Measurements from ENCODE around the gene KLHL18.
A peak's percentile ranks its signal among the peaks of the same experiment; 100 is the strongest.
"Not testable (repeated sequence)": the region's sequence is repeated elsewhere in the genome, so short reads cannot be mapped to it uniquely, and the experiment has no call there.

The KLHL18 gene

GRCh38 chr3:47282424-47283192 is at the start of gene KLHL18, which contains the start of gene KIF9:
Gene KLHL18, plus strand, starts transcription at chr3:47282944. Its CDS starts 22 bp downstream, at chr3:47282966.
Gene KIF9, minus strand, starts transcription at chr3:47282799. Its CDS starts 5,425 bp downstream, at chr3:47277374.
- H3K9ac ChIP-seq (ENCODE audit: low read length), result peak within 1 kb of the TSS; percentile 90
- peaks cover 3% of the 10 kb centered on the region for H3K36me3 ChIP-seq (ENCODE audit: control insufficient read depth, insufficient read depth, low read length)
- H3K4me3 ChIP-seq (ENCODE audit: low read length), result peak within 1 kb of the TSS; percentile 89
- peaks cover 13% of the 10 kb centered on the region for H3K4me1 ChIP-seq (ENCODE audit: control insufficient read depth, insufficient read depth, low read length)
- H3K9me3 ChIP-seq (ENCODE audit: control insufficient read depth, low read length), result no peaks in the 10 kb centered on the region
- H3K27me3 ChIP-seq (ENCODE audit: control insufficient read depth, insufficient read depth, low read length), result no peaks in the 10 kb centered on the region

- H3K9ac ChIP-seq (ENCODE audit: low read length), result no peak overlapping the region
- H3K9me3 ChIP-seq (ENCODE audit: control insufficient read depth, low read length), result no peaks in the 10 kb centered on the region
- no peaks in the 10 kb centered on the region for H3K27me3 ChIP-seq (ENCODE audit: control insufficient read depth, insufficient read depth, low read length)
- no peak overlapping the region for H3K4me3 ChIP-seq (ENCODE audit: low read length)
- H3K36me3 ChIP-seq (ENCODE audit: control insufficient read depth, insufficient read depth, low read length), result no peaks in the 10 kb centered on the region
- no peaks in the 10 kb centered on the region for H3K4me1 ChIP-seq (ENCODE audit: control insufficient read depth, insufficient read depth, low read length)
Measured at GRCh38 chr3:47238017-47238416, 44.7 kb upstream of the KLHL18 start.

DNA sequence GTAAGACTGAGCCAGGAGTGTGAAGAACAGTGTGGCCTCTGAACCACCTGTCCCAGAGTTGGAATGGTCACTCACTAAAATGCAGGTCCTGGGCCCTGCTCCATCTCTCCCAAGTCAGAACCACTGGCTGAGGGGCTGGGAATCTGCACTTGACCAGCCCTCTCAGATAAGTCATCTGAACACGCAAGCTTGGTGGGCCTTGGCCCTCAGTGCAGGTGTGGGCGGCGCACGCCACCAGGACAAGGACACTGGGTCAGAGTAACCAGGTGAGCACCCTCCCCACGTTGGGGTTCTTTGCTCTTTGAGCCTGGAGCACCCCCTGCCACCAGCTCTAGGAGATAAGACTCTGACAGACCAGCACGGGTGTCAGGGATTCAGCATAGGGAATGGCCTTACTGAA is 42.8 kb upstream of the KLHL18 start:
- Histone ChIP-seq H3K9me3 (ENCODE audit: control insufficient read depth, low read length) (no peaks in the 10 kb centered on the region), H3K9ac (ENCODE audit: low read length) (no peak overlapping the region), H3K4me1 (ENCODE audit: control insufficient read depth, insufficient read depth, low read length) (no peaks in the 10 kb centered on the region)

GRCh38 chr3:47243419-47244147 is 39.2 kb upstream of the KLHL18 start:
- Histone ChIP-seq H3K4me3 (ENCODE audit: low read length) (no peak overlapping the region), H3K36me3 (ENCODE audit: control insufficient read depth, insufficient read depth, low read length) (no peaks in the 10 kb centered on the region), H3K27me3 (ENCODE audit: control insufficient read depth, insufficient read depth, low read length) (no peaks in the 10 kb centered on the region), H3K4me1 (ENCODE audit: control insufficient read depth, insufficient read depth, low read length) (no peaks in the 10 kb centered on the region), H3K9ac (ENCODE audit: low read length) (no peak overlapping the region), H3K9me3 (ENCODE audit: control insufficient read depth, low read length) (no peaks in the 10 kb centered on the region)

More for the DNA sequence above, 42.8 kb upstream of the KLHL18 start:
- no peaks in the 10 kb centered on the region for H3K27me3 ChIP-seq (ENCODE audit: control insufficient read depth, insufficient read depth, low read length)
- H3K4me3 ChIP-seq (ENCODE audit: low read length), result no peak overlapping the region
- no peaks in the 10 kb centered on the region for H3K36me3 ChIP-seq (ENCODE audit: control insufficient read depth, insufficient read depth, low read length)

GRCh38 chr3:47244531-47245100 is 38.1 kb upstream of the KLHL18 start:
- H3K9ac ChIP-seq (ENCODE audit: low read length), result no peak overlapping the region
- H3K27me3 ChIP-seq (ENCODE audit: control insufficient read depth, insufficient read depth, low read length), result no peaks in the 10 kb centered on the region
- H3K4me3 ChIP-seq (ENCODE audit: low read length), result no peak overlapping the region
- H3K9me3 ChIP-seq (ENCODE audit: control insufficient read depth, low read length), result no peaks in the 10 kb centered on the region
- no peaks in the 10 kb centered on the region for H3K36me3 ChIP-seq (ENCODE audit: control insufficient read depth, insufficient read depth, low read length)
- no peaks in the 10 kb centered on the region for H3K4me1 ChIP-seq (ENCODE audit: control insufficient read depth, insufficient read depth, low read length)

DNA sequence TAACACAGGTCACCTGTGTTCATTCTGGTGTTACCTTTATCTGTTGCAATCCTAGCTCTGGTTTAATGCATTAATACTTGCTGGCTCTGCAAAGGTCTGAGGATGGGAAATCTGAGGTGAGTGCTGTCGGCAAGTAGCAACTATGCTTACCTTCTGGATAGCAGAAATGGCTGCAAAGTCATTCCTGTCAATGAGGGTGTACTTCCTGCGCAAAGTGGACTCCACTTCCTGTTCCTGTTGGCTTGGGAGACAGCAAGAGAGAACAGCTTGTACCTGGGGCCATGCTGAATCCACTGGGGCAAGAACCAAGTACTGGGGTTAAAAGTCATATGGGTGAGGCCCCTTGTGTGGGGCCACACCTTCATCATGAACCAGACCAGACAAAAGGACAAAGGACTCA is 37.5 kb upstream of the KLHL18 start:
- H3K36me3 ChIP-seq (ENCODE audit: control insufficient read depth, insufficient read depth, low read length), result no peaks in the 10 kb centered on the region
- no peaks in the 10 kb centered on the region for H3K9me3 ChIP-seq (ENCODE audit: control insufficient read depth, low read length)
- H3K4me3 ChIP-seq (ENCODE audit: low read length), result no peak overlapping the region
- H3K27me3 ChIP-seq (ENCODE audit: control insufficient read depth, insufficient read depth, low read length), result no peaks in the 10 kb centered on the region
- H3K9ac ChIP-seq (ENCODE audit: low read length), result no peak overlapping the region
- no peaks in the 10 kb centered on the region for H3K4me1 ChIP-seq (ENCODE audit: control insufficient read depth, insufficient read depth, low read length)

GRCh38 chr3:47247131-47248064 is 35.3 kb upstream of the KLHL18 start:
- no peaks in the 10 kb centered on the region for H3K4me1 ChIP-seq (ENCODE audit: control insufficient read depth, insufficient read depth, low read length)
- no peaks in the 10 kb centered on the region for H3K9me3 ChIP-seq (ENCODE audit: control insufficient read depth, low read length)
- H3K27me3 ChIP-seq (ENCODE audit: control insufficient read depth, insufficient read depth, low read length), result no peaks in the 10 kb centered on the region
- H3K4me3 ChIP-seq (ENCODE audit: low read length), result no peak overlapping the region
- H3K9ac ChIP-seq (ENCODE audit: low read length), result no peak overlapping the region
- H3K36me3 ChIP-seq (ENCODE audit: control insufficient read depth, insufficient read depth, low read length), result no peaks in the 10 kb centered on the region

DNA sequence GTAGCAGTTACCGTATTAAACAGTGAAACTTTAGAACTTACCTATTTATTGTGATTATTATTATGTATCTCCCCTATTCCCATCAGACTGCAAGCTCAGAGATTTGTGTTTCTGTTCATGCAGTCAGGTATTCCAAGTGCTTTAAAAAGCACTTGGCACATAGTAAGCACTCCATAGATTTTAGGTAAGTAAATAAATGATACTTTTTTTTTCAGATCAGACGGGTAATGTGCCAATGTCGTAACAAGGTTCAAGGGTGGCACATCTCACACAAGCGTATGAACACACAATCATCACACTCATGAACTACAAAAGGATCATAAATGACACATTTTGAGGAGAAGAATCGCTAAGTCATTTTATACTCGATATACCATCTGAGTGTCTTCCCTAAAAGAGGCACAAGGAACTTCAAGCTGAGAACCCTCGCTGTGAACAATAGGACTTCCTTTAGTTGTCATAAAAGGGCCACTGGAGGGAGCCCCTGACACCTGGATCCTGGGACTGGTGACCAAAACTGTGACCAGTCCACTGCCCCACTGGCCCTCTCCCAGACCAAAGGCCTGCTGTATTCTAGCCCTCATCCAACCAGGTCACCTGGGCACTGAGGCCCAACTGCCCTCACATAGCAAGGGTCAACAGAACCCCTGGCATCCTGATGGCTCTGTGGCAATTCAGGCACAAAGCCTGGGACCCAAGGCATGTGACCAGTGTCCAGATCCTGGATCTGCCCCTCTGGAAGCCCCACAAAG is 32.3 kb upstream of the KLHL18 start:
- Histone ChIP-seq H3K9ac (ENCODE audit: low read length) (no peak overlapping the region), H3K9me3 (ENCODE audit: control insufficient read depth, low read length) (no peaks in the 10 kb centered on the region), H3K36me3 (ENCODE audit: control insufficient read depth, insufficient read depth, low read length) (no peaks in the 10 kb centered on the region), H3K27me3 (ENCODE audit: control insufficient read depth, insufficient read depth, low read length) (no peaks in the 10 kb centered on the region), H3K4me1 (ENCODE audit: control insufficient read depth, insufficient read depth, low read length) (no peaks in the 10 kb centered on the region), H3K4me3 (ENCODE audit: low read length) (no peak overlapping the region)

GRCh38 chr3:47251085-47251484 is 31.7 kb upstream of the KLHL18 start:
- H3K4me1 ChIP-seq (ENCODE audit: control insufficient read depth, insufficient read depth, low read length); H3K4me3 ChIP-seq (ENCODE audit: low read length); H3K9ac ChIP-seq (ENCODE audit: low read length); H3K9me3 ChIP-seq (ENCODE audit: control insufficient read depth, low read length); H3K27me3 ChIP-seq (ENCODE audit: control insufficient read depth, insufficient read depth, low read length); H3K36me3 ChIP-seq (ENCODE audit: control insufficient read depth, insufficient read depth, low read length): not testable (repeated sequence)

GRCh38 chr3:47251689-47252088 is 31.1 kb upstream of the KLHL18 start:
- no peaks in the 10 kb centered on the region for H3K4me1 ChIP-seq (ENCODE audit: control insufficient read depth, insufficient read depth, low read length)
- H3K36me3 ChIP-seq (ENCODE audit: control insufficient read depth, insufficient read depth, low read length), result no peaks in the 10 kb centered on the region
- H3K27me3 ChIP-seq (ENCODE audit: control insufficient read depth, insufficient read depth, low read length), result no peaks in the 10 kb centered on the region
- no peaks in the 10 kb centered on the region for H3K9me3 ChIP-seq (ENCODE audit: control insufficient read depth, low read length)
- no peak overlapping the region for H3K4me3 ChIP-seq (ENCODE audit: low read length)
- peak overlapping the region; percentile 15 for H3K9ac ChIP-seq (ENCODE audit: low read length)

DNA sequence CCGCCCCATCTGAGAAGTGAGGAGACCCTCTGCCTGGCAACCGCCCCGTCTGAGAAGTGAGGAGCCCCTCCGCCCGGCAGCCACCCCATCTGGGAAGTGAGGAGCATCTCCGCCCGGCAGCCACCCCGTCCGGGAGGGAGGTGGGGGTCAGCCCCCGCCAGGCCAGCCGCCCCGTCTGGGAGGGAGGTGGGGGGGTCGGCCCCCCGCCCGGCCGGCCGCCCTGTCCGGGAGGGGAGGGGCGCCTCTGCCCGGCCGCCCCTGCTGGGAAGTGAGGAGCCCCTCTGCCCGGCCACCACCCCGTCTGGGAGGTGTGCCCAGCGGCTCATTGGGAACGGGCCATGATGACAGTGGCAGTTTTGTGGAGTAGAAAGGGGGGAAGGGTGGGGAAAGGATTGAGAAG is 26.4 kb upstream of the KLHL18 start:
- H3K27me3 ChIP-seq (ENCODE audit: control insufficient read depth, insufficient read depth, low read length); H3K4me1 ChIP-seq (ENCODE audit: control insufficient read depth, insufficient read depth, low read length); H3K9ac ChIP-seq (ENCODE audit: low read length); H3K36me3 ChIP-seq (ENCODE audit: control insufficient read depth, insufficient read depth, low read length); H3K4me3 ChIP-seq (ENCODE audit: low read length); H3K9me3 ChIP-seq (ENCODE audit: control insufficient read depth, low read length): not testable (repeated sequence)
